Activated CD4-positive, alpha-beta T cell treated with anti-CD3 and anti-CD28 coated beads for 1 hour (primary cell): ENCODE results near the gene TSPO.
"Not testable (repeated sequence)": the region's sequence is repeated elsewhere in the genome, so short reads cannot be mapped to it uniquely, and the experiment has no call there.

Experiments used
- DNase-seq: peaks from one replicate; pipeline ENCODE4 v3.0.0-alpha.2; 2020

The TSPO gene

GRCh38 chr22:43131773-43132501, 19.4 kb upstream of the TSPO start:
- no peak for DNase-seq

GRCh38 chr22:43133401-43133800, 18.0 kb upstream of the TSPO start:
- no peak for DNase-seq

- DNase-seq: no peak
Observed at GRCh38 chr22:43134553-43134952, 16.8 kb upstream of the TSPO start.

DNA sequence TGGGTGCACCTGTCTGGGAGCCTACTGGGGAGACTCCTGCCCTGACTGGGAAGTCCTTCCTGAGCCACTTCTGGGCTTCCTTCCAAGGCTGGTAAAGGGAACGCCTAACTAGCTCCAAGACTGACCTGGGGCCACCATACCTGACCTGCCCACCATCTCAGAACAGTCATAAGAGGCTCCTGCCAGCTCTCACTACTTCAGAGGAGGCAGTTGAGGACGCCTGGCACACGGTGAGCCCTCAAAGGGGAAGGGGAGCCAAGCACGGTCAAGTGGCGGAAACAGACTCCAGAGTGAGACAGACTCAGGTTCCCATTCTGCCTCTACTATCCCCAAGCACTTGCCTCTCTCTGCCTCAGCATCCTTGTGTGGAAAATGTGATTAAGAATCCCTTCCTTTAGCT, 15.8 kb upstream of the TSPO start:
- DNase-seq: no peak

- DNase-seq: no peak
Observed at GRCh38 chr22:43136255-43136654, 15.1 kb upstream of the TSPO start.

DNA sequence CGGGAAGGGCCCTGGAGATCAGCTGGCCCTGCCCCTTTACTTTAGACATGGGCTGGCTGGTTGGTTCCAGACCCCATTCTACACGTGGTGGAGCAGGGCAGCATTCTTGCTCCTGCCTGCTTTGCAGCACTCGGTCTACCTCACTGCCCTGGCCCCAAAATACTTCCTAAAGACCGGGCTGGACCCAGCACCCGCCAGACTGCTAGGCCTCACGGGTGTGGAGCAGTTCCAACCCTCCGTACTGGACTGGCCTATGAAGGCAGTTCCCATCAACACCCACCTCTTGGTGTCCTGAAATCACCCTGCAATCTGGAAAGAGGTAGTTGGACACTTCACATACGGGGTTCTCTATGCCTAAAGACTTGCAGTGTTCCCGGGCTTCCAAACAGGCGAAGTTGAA, 14.6 kb upstream of the TSPO start:
- DNase-seq: no peak

GRCh38 chr22:43142880-43143562, 8.3 kb upstream of the TSPO start, which contains the start of gene MCAT:
MCAT (minus strand) TSS chr22:43143398; CDS start chr22:43143348, 50 bp downstream.
- DNase-seq: peak; percentile 65

DNA sequence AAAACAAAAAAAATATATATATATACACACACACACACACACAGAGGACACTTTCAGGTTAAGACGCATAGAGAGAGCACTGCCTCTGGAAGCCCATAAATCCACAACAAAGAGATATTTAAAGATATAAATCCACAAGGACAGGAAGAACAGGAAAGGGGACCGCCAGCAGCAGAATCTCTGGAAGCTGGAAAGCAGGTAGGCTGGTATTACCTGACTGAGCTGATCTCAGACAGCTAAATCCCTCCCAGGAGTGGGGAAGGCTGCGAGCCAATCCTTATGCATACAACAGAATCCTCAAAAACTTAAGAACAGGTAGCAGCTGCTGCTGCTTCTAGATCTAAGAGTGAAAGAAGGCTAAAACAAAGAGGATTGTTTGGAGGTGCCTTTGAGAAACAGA, 6.4 kb upstream of the TSPO start:
- no peak for DNase-seq

DNA sequence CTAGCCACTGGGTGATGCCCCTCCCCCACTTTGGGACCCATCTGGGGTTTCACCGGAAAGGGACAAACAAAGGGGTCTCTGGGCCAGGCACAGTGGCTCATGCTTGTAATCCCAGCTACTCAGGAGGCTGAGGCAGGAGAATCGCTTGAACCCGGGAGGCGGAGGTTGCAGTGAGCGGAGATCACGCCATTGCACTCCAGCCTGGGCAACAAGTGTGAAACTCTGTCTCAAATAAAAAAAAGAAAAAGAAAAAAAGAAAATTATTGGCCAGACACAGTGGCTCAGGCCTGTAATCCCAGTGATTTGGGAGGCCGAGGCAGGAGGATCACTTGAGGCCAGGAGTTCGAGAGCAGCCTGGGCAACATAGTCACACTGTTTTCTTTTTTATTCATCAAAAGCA, 6.0 kb upstream of the TSPO start:
- not testable (repeated sequence) for DNase-seq

GRCh38 chr22:43146332-43146731, 5.0 kb upstream of the TSPO start:
- DNase-seq: not testable (repeated sequence)

- DNase-seq: no peak
Observed at GRCh38 chr22:43147821-43148220, 3.5 kb upstream of the TSPO start.

DNA sequence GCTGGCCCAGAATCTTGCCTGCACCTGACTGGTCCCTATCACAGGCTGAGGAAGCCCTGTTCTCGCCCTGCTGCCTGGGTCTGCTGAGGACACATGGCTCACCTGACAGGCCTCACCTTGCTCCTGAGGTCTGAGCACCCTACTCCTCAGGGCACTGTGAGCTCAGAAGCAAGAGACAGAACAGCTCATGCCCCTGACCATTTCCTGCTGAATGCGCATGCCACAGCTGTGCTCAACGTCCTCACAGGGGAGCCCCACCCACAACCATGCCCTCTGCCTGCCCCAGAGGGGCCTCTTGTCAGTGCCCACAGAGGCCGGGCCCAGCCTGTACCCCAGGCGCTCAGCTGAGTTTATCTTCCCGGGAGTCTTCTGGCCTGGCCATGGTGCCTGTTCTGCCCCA, 2.8 kb upstream of the TSPO start:
- no peak for DNase-seq

- DNase-seq: no peak
Observed at GRCh38 chr22:43150731-43151206, 590 bp upstream of the TSPO start.

- no peak for DNase-seq
Observed at GRCh38 chr22:43152003-43152356, 621 bp downstream of the TSPO start.

- peak; percentile 49 for DNase-seq
Observed at GRCh38 chr22:43152357-43153071, 1.2 kb downstream of the TSPO start.

- no peak for DNase-seq
Observed at GRCh38 chr22:43153899-43154298, 2.5 kb downstream of the TSPO start.

GRCh38 chr22:43154887-43155536, 3.7 kb downstream of the TSPO start:
- DNase-seq: no peak

DNA sequence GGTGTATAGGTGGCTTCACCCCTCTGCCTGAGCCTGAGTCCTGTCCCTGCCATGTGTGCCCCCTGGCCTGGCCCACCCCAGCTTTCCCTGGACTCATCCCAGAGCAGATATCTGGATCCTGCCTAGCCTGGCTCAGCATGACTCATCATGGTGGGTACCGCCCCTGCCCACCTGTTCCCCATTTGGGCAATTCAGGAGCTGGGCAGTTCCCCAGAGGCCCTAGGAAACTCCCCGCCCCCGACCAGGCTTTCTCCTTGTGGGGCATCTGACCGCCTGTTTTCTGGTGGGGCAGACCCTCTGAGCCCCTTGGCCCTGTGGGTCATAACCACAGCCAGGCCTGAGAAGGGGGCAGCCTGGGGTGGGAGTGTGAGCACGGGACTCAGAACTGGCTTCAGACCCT, 4.4 kb downstream of the TSPO start:
- DNase-seq: no peak

DNA sequence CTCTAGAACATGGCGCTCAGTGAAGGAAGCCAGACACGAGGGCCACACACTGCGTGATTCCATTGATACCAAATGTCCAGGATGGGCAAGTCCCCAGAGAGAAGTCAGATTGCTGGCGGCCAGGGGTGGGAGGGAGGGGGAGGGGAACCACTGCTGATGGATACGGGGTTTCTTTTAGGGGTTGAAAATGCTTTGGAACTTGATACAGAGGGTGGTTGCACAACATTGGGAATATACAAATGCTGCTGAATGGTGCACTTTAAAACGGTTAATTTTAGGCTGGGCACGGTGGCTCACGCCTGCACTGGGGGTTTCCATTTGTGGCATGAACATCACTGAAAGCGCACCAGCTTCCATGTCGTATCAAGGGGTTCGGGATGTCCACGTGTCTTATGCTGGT, 5.1 kb downstream of the TSPO start:
- no peak for DNase-seq

DNA sequence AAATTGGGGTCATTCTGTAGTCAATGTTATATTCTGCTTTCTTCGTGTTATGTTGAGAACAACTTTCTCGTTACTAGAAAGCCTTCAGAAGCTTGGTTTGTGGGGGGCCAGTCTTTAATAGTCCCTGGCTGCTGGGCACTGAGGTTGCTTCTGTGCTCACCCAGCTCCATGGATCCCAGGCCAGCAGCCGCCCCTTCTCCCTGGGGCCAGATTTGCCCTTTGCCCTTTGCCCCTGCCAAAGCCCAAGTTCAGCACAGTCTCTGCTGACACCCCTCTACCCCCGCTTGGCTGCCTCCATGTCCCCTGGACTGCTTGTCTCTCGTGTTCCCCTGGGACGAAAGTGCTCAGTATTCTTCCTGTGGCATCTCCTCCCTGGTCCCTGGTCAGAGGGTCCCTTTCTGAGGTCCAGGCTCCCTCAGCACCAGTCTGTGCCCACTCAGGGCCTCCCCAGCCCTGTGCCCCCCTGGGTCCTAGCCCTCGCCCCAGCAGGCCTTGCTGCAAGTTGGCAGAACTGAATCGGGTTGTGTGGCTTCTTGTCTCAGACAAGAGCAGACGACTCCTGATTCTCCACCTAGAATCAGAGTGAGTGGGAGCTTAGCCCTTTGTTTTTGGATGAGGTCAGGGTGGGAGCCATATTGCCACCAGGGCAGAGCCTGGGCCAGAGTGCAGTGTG, 6.7 kb downstream of the TSPO start:
- no peak for DNase-seq

DNA sequence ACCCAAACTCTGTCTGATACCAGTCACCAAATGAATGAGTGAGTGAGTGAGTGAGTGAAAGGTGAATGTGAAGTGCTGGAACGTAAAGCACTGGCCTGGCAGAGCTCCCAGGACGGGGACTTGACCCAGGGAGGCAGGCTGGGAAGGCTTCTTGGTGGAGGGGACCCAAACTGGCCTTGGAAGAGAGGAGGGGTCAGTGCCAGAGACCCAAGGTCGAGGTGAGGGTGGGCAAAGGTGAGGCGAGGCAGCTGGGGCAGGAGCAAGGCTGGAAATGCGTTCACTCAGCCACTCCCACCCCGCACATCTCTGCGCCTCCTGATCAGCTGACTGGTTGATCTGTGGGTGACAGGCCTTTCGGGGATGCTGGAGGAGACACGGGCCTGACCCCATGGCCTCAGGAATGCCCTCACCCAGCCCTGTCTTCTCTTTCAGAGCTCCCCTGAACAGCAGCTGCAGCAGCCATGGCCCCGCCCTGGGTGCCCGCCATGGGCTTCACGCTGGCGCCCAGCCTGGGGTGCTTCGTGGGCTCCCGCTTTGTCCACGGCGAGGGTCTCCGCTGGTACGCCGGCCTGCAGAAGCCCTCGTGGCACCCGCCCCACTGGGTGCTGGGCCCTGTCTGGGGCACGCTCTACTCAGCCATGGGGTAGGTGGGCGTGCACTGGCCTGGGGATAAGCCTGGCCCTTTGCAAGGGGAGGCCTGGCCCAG, 7.6 kb downstream of the TSPO start:
- no peak for DNase-seq
